Left lung (tissue), 10 donors: ENCODE data around the gene LHX5. TPM values are rescaled to one million over a fixed set of nuclear protein-coding genes. Genes with fewer than 3 reads are reported as not detected.

ENCODE experiments used
- ATAC-seq: fragments of 200-7000 bp; cut with Tn5 transposase; one replicate; pipeline ENCODE4 v1.9.1; 2020; ENCODE audit warnings: moderate library complexity
- DNase-seq, 4 donors: peaks; one replicate each; pipeline ENCODE4 v3.0.0-alpha.2; 2013 to 2020
- H3K27ac ChIP-seq, 2 donors: fragments of 200-600 bp; sonication (generic) in 1 of 2; one replicate each; pipeline versions ENCODE4 v1.5.0 to v1.8.0; 2020 to 2021
- H3K27me3 ChIP-seq, 2 donors: fragments of 200-600 bp; sonication (generic) in 1 of 2; one replicate each; pipeline versions ENCODE4 v1.5.0 to v1.8.0; 2020 to 2021
- H3K36me3 ChIP-seq, 2 donors: fragments of 200-600 bp; sonication (generic) in 1 of 2; one replicate each; pipeline versions ENCODE4 v1.5.0 to v1.8.0; 2020 to 2021
- H3K4me1 ChIP-seq, 2 donors: fragments of 200-600 bp; one replicate each; pipeline ENCODE4 v1.8.0; 2021
- H3K4me3 ChIP-seq, 2 donors: fragments of 200-600 bp; sonication (generic) in 1 of 2; one replicate each; pipeline versions ENCODE4 v1.5.0 to v1.8.0; 2020 to 2021; ENCODE audit warnings: mild to moderate bottlenecking in 1 of 2
- H3K9me3 ChIP-seq, 2 donors: fragments of 200-600 bp; sonication (generic) in 1 of 2; one replicate each; pipeline versions ENCODE4 v1.5.0 to v1.8.0; 2020 to 2021
- CTCF ChIP-seq, 2 donors: fragments of 200-600 bp; sonication (generic) in 1 of 2; IDR thresholded peaks; one replicate each; pipeline versions ENCODE4 v1.5.0 to v1.8.0; 2021; ENCODE audit warnings: antibody characterized with exemption in 2 of 2
- intact Hi-C, 2 donors: fragments of 100-400 bp; cut with DNase I; formaldehyde crosslinking; loops; one replicate each; pipeline versions ENCODE4 v1.11.2 to v1.14.2; 2022
- polyA plus RNA-seq, 6 donors: library from polyadenylated mRNA; unstranded; fragments of 120-200 nt; gene quantifications; one replicate each; pipeline ENCODE4 v1.2.1, GENCODE V29; 2013; ENCODE audit not compliant: insufficient read length in 6 of 6
- total RNA-seq, 2 donors: library from RNA; stranded (reverse); fragmentation: NEBNext Ultra II Directional; extraction: Animal tissue kit (Norgen Biotek cat#: 25700); gene quantifications; one replicate each; pipeline ENCODE4 v1.2.1, GENCODE V29; 2021
- donor health status: DM: no; HTN: yes; CAD: no.
- donor health status: DM: no; HTN: no; CAD: no.

LHX5 gene
- total and polyA plus RNA-seq, 8 donors: not detected

GRCh38 chr12:113449839-113450238 is 21.8 kb downstream of the LHX5 start:
- H3K4me1 ChIP-seq: no peaks in the 10 kb centered on the region
- no peak for DNase-seq
- no peaks in the 10 kb centered on the region for H3K9me3 ChIP-seq
- no peak overlapping the region for H3K4me3 ChIP-seq
- no peaks in the 10 kb centered on the region for H3K36me3 ChIP-seq
- no peak for ATAC-seq
- TF ChIP-seq CTCF (IDR thresholded peaks at IDR 0.05): no peak
- H3K27me3 ChIP-seq: peaks cover 0 to 66% of the 10 kb centered on the region in 2 donors
- no peak overlapping the region for H3K27ac ChIP-seq
- intact Hi-C loops: no loop called here

- no peak for ATAC-seq
- DNase-seq: no peak
Observed at GRCh38 chr12:113449299-113449698, 22.4 kb downstream of the LHX5 start.

GRCh38 chr12:113448873-113449272 is 22.8 kb downstream of the LHX5 start:
- no peaks in the 10 kb centered on the region for H3K9me3 ChIP-seq
- intact Hi-C loops: no loop called here
- H3K4me3 ChIP-seq: no peak overlapping the region
- no peaks in the 10 kb centered on the region for H3K4me1 ChIP-seq
- H3K27ac ChIP-seq: no peak overlapping the region
- DNase-seq: no peak
- no peaks in the 10 kb centered on the region for H3K36me3 ChIP-seq
- ATAC-seq: no peak
- TF ChIP-seq CTCF (IDR thresholded peaks at IDR 0.05): no peak
- peaks cover 0 to 56% of the 10 kb centered on the region in 2 donors for H3K27me3 ChIP-seq

More at GRCh38 chr12:113449299-113449698, 22.4 kb downstream of the LHX5 start:
- Histone ChIP-seq H3K4me3 (no peak overlapping the region), H3K4me1 (no peaks in the 10 kb centered on the region), H3K36me3 (no peaks in the 10 kb centered on the region), H3K27me3 (peaks cover 0 to 61% of the 10 kb centered on the region in 2 donors), H3K9me3 (no peaks in the 10 kb centered on the region), H3K27ac (no peak overlapping the region)
- no peak for TF ChIP-seq CTCF (IDR thresholded peaks at IDR 0.05)
- intact Hi-C loops: no loop called here

GRCh38 chr12:113445544-113446171 is 26.0 kb downstream of the LHX5 start:
- no peaks in the 10 kb centered on the region for H3K4me1 ChIP-seq
- intact Hi-C loops: no loop called here
- no peak for TF ChIP-seq CTCF (IDR thresholded peaks at IDR 0.05)
- H3K9me3 ChIP-seq: no peaks in the 10 kb centered on the region
- DNase-seq: no peak
- H3K27ac ChIP-seq: no peak overlapping the region
- no peak overlapping the region for H3K4me3 ChIP-seq
- ATAC-seq: peak; percentile 33
- H3K36me3 ChIP-seq: no peaks in the 10 kb centered on the region
- H3K27me3 ChIP-seq: peaks cover 0 to 65% of the 10 kb centered on the region in 2 donors

GRCh38 chr12:113443030-113443539 is 28.6 kb downstream of the LHX5 start:
- H3K36me3 ChIP-seq: no peaks in the 10 kb centered on the region
- no peaks in the 10 kb centered on the region for H3K4me1 ChIP-seq
- H3K27ac ChIP-seq: no peak overlapping the region
- ATAC-seq: no peak
- TF ChIP-seq CTCF (IDR thresholded peaks at IDR 0.05): no peak
- no peak for DNase-seq
- H3K9me3 ChIP-seq: no peaks in the 10 kb centered on the region
- H3K4me3 ChIP-seq: no peak overlapping the region
- H3K27me3 ChIP-seq: peaks cover 0 to 67% of the 10 kb centered on the region in 2 donors
- intact Hi-C loops: no loop called here
